Measurements from ENCODE around the gene GFRA4.

DNA sequence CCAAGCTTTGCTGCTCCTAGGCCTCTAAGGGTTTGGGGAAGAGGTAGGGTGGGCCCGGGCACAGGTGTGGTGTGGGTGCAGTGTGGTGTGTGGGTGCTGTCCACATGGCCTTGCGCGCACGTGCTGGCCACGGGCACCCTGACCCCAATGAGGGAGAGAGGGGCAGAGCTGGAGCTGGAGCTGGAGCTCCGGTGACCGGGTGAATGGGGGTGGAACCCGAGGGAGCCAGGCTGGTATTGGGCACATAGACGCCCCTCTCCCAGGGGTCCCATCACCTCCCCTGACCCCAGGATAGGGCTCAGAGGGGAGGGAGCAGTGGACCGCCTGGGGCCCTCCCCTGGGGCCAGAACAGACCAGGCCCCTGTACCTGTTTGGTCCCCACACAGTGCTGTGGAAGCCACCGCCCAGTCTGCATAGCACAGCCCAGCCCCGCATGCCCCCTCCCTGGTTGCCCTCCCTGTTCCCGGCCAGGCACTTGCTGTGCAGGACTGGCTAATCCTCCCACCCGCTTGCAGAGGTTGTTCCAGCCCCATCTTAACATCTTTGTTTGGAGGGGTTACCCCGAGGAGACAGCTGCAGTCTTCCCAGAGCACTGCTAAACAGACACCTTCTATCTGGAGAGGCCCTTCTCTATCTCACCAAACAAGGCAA is 17.6 kb upstream of the GFRA4 start:
- TF ChIP-seq, protein P1, sequence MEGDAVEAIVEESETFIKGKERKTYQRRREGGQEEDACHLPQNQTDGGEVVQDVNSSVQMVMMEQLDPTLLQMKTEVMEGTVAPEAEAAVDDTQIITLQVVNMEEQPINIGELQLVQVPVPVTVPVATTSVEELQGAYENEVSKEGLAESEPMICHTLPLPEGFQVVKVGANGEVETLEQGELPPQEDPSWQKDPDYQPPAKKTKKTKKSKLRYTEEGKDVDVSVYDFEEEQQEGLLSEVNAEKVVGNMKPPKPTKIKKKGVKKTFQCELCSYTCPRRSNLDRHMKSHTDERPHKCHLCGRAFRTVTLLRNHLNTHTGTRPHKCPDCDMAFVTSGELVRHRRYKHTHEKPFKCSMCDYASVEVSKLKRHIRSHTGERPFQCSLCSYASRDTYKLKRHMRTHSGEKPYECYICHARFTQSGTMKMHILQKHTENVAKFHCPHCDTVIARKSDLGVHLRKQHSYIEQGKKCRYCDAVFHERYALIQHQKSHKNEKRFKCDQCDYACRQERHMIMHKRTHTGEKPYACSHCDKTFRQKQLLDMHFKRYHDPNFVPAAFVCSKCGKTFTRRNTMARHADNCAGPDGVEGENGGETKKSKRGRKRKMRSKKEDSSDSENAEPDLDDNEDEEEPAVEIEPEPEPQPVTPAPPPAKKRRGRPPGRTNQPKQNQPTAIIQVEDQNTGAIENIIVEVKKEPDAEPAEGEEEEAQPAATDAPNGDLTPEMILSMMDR (IDR thresholded peaks at IDR 0.05 in 2 of 3, conservative IDR thresholded peaks at IDR 0.05 in 1 of 3; ENCODE audit: borderline replicate concordance in 1 of 3, insufficient read depth in 1 of 3, low read depth in 2 of 3, low read length in 2 of 3), result no peak
- TF ChIP-seq, protein P2, sequence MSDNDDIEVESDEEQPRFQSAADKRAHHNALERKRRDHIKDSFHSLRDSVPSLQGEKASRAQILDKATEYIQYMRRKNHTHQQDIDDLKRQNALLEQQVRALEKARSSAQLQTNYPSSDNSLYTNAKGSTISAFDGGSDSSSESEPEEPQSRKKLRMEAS (IDR thresholded peaks at IDR 0.05), result no peak
- no peak for TF ChIP-seq EZH2 (IDR thresholded peaks at IDR 0.05)
- no peak for TF ChIP-seq RAD21 (IDR thresholded peaks at IDR 0.05; ENCODE audit: low read depth)
- no peak for TF ChIP-seq CEBPB (IDR thresholded peaks at IDR 0.05; ENCODE audit: low read depth)
- TF ChIP-seq FOSL1 (IDR thresholded peaks at IDR 0.05; ENCODE audit: low read depth), result no peak
- no peak for TF ChIP-seq POLR2AphosphoS5 (IDR thresholded peaks at IDR 0.05; ENCODE audit: low read depth, low read length)
- no peak for TF ChIP-seq SP1 (IDR thresholded peaks at IDR 0.05; ENCODE audit: low read depth)
- no peak for TF ChIP-seq POLR2A (IDR thresholded peaks at IDR 0.05; ENCODE audit: borderline replicate concordance, extremely low read depth, insufficient read depth, insufficient read length)
- TF ChIP-seq, protein P3, sequence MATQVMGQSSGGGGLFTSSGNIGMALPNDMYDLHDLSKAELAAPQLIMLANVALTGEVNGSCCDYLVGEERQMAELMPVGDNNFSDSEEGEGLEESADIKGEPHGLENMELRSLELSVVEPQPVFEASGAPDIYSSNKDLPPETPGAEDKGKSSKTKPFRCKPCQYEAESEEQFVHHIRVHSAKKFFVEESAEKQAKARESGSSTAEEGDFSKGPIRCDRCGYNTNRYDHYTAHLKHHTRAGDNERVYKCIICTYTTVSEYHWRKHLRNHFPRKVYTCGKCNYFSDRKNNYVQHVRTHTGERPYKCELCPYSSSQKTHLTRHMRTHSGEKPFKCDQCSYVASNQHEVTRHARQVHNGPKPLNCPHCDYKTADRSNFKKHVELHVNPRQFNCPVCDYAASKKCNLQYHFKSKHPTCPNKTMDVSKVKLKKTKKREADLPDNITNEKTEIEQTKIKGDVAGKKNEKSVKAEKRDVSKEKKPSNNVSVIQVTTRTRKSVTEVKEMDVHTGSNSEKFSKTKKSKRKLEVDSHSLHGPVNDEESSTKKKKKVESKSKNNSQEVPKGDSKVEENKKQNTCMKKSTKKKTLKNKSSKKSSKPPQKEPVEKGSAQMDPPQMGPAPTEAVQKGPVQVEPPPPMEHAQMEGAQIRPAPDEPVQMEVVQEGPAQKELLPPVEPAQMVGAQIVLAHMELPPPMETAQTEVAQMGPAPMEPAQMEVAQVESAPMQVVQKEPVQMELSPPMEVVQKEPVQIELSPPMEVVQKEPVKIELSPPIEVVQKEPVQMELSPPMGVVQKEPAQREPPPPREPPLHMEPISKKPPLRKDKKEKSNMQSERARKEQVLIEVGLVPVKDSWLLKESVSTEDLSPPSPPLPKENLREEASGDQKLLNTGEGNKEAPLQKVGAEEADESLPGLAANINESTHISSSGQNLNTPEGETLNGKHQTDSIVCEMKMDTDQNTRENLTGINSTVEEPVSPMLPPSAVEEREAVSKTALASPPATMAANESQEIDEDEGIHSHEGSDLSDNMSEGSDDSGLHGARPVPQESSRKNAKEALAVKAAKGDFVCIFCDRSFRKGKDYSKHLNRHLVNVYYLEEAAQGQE (IDR thresholded peaks at IDR 0.05; ENCODE audit: low read depth), result no peak
- TF ChIP-seq ZNF274 (IDR thresholded peaks at IDR 0.05; ENCODE audit: low read depth, low read length), result no peak
- no peak for TF ChIP-seq TCF7L2 (IDR thresholded peaks at IDR 0.05; ENCODE audit: borderline replicate concordance, extremely low read depth, insufficient read depth, insufficient read length)
- no peak for TF ChIP-seq JUND (IDR thresholded peaks at IDR 0.05)
- no peak for TF ChIP-seq EGR1 (IDR thresholded peaks at IDR 0.05; ENCODE audit: low read depth)
